Measurements from ENCODE around the gene KRTAP5-3. TPM values are rescaled to one million over a fixed set of nuclear protein-coding genes. Genes with fewer than 3 reads are reported as not detected.

The KRTAP5-3 gene
- total and polyA plus RNA-seq, 2 experiments from 2014 or later, result not detected

- Histone ChIP-seq H2AFZ (0 out of 2 replicates have a peak overlapping the region, but pooled peaks have one; percentile 9), H3F3A (ENCODE audit: insufficient read depth) (no peaks in the 10 kb centered on the region), H3K36me3 (ENCODE audit: low read depth) (no peaks in the 10 kb centered on the region), H3K9me3 (ENCODE audit: low read depth) (no peaks in the 10 kb centered on the region), H4K20me1 (ENCODE audit: insufficient read depth) (no peaks in the 10 kb centered on the region), H3K79me2 (ENCODE audit: insufficient read depth) (no peaks in the 10 kb centered on the region), H3K9me2 (ENCODE audit: insufficient read depth) (no peaks in the 10 kb centered on the region), H3K9ac (peak overlapping the region; percentile 20; the same call in 1 of the 2 replicates), H3K27me3 (replicated peaks; ENCODE audit: insufficient read depth) (no peaks in the 10 kb centered on the region), H3K4me3 (no peak overlapping the region), H3K27ac (no peak overlapping the region), H3K4me2 (ENCODE audit: unreplicated experiment) (peak overlapping the region; percentile 15), H3K4me1 (ENCODE audit: insufficient read depth) (peaks cover 13% of the 10 kb centered on the region)
- TF ChIP-seq EZH2phosphoT487 (IDR thresholded peaks at IDR 0.05; ENCODE audit: insufficient read depth, low read depth) (no peak), EZH2 (IDR thresholded peaks at IDR 0.05; ENCODE audit: insufficient read depth, poor library complexity, severe bottlenecking) (no peak)
- in situ Hi-C loops (cut with MboI), result no loop called here
- DNase-seq, result peak; percentile 91
- 47 to 52% methylated on average over 26 to 29 of the region's 29 CpGs for WGBS, 2 experiments (ENCODE audit: low coverage in 1 of 2, low lambda C conversion rate in 2 of 2, missing lambda C conversion rate in 2 of 2)
Observed at GRCh38 chr11:1557904-1558774, 50.1 kb downstream of the KRTAP5-3 start.

Other genes with a start within 250 kb of the KRTAP5-3 start
- 0.11 and 0.13 TPM in 2 replicates for gene BRSK2, start 218.5 kb downstream of the KRTAP5-3 start, total RNA-seq (2014; rRNA removed; shearing (Covaris generic))
- not detected in 2 replicates for gene BRSK2, start 218.5 kb downstream of the KRTAP5-3 start, polyA plus RNA-seq (2016; fragmentation: Nextera tagmentation; extraction: Ambion mirVana)
- gene MOB2, start 121.7 kb downstream of the KRTAP5-3 start, total RNA-seq (2014; rRNA removed; shearing (Covaris generic)), result 22.1 and 29.3 TPM in 2 replicates
- 27.1 and 28.8 TPM in 2 replicates for gene MOB2, start 121.7 kb downstream of the KRTAP5-3 start, polyA plus RNA-seq (2016; fragmentation: Nextera tagmentation; extraction: Ambion mirVana)
- gene DUSP8, start 36.2 kb downstream of the KRTAP5-3 start, total RNA-seq (2014; rRNA removed; shearing (Covaris generic)), result 0.11 TPM in 1 of 2 replicates, not detected in the other
- 0.05 TPM in 1 of 2 replicates, not detected in the other for gene DUSP8, start 36.2 kb downstream of the KRTAP5-3 start, polyA plus RNA-seq (2016; fragmentation: Nextera tagmentation; extraction: Ambion mirVana)
- not detected in 2 replicates for gene KRTAP5-1, start 23.2 kb downstream of the KRTAP5-3 start, total RNA-seq (2014; rRNA removed; shearing (Covaris generic))
- not detected in 2 replicates for gene KRTAP5-1, start 23.2 kb downstream of the KRTAP5-3 start, polyA plus RNA-seq (2016; fragmentation: Nextera tagmentation; extraction: Ambion mirVana)
- not detected in 2 replicates for gene KRTAP5-2, start 10.2 kb downstream of the KRTAP5-3 start, total RNA-seq (2014; rRNA removed; shearing (Covaris generic))
- not detected in 2 replicates for gene KRTAP5-2, start 10.2 kb downstream of the KRTAP5-3 start, polyA plus RNA-seq (2016; fragmentation: Nextera tagmentation; extraction: Ambion mirVana)
- gene KRTAP5-4, start 13.7 kb upstream of the KRTAP5-3 start, total RNA-seq (2014; rRNA removed; shearing (Covaris generic)), result not detected in 2 replicates
- not detected in 2 replicates for gene KRTAP5-4, start 13.7 kb upstream of the KRTAP5-3 start, polyA plus RNA-seq (2016; fragmentation: Nextera tagmentation; extraction: Ambion mirVana)
- not detected in 2 replicates for gene KRTAP5-5, start 21.3 kb upstream of the KRTAP5-3 start, total RNA-seq (2014; rRNA removed; shearing (Covaris generic))
- gene KRTAP5-5, start 21.3 kb upstream of the KRTAP5-3 start, polyA plus RNA-seq (2016; fragmentation: Nextera tagmentation; extraction: Ambion mirVana), result not detected in 2 replicates
- not detected in 2 replicates for gene KRTAP5-6, start 88.7 kb upstream of the KRTAP5-3 start, total RNA-seq (2014; rRNA removed; shearing (Covaris generic))
- not detected in 2 replicates for gene KRTAP5-6, start 88.7 kb upstream of the KRTAP5-3 start, polyA plus RNA-seq (2016; fragmentation: Nextera tagmentation; extraction: Ambion mirVana)
- 1.6 and 67.4 TPM in 2 replicates for gene IFITM10, start 142.1 kb upstream of the KRTAP5-3 start, total RNA-seq (2014; rRNA removed; shearing (Covaris generic))
- 0.41 and 0.53 TPM in 2 replicates for gene IFITM10, start 142.1 kb upstream of the KRTAP5-3 start, polyA plus RNA-seq (2016; fragmentation: Nextera tagmentation; extraction: Ambion mirVana)
- 305 and 338 TPM in 2 replicates for gene CTSD, start 155.5 kb upstream of the KRTAP5-3 start, total RNA-seq (2014; rRNA removed; shearing (Covaris generic))
- gene CTSD, start 155.5 kb upstream of the KRTAP5-3 start, polyA plus RNA-seq (2016; fragmentation: Nextera tagmentation; extraction: Ambion mirVana), result 321 and 327 TPM in 2 replicates
- not detected in 2 replicates for gene SYT8, start 226.5 kb upstream of the KRTAP5-3 start, total RNA-seq (2014; rRNA removed; shearing (Covaris generic))
- not detected in 2 replicates for gene SYT8, start 226.5 kb upstream of the KRTAP5-3 start, polyA plus RNA-seq (2016; fragmentation: Nextera tagmentation; extraction: Ambion mirVana)
- gene TNNI2, start 230.5 kb upstream of the KRTAP5-3 start, total RNA-seq (2014; rRNA removed; shearing (Covaris generic)), result not detected in 2 replicates
- gene TNNI2, start 230.5 kb upstream of the KRTAP5-3 start, polyA plus RNA-seq (2016; fragmentation: Nextera tagmentation; extraction: Ambion mirVana), result not detected in 2 replicates
- gene LSP1, start 244.6 kb upstream of the KRTAP5-3 start, total RNA-seq (2014; rRNA removed; shearing (Covaris generic)), result not detected in 2 replicates
- 0.36 and 1.3 TPM in 2 replicates for gene LSP1, start 244.6 kb upstream of the KRTAP5-3 start, polyA plus RNA-seq (2016; fragmentation: Nextera tagmentation; extraction: Ambion mirVana)